Kidney (tissue), 14 donors: ENCODE results near the gene ANKRD44. TPM values are rescaled to one million over a fixed set of nuclear protein-coding genes. Genes with fewer than 3 reads are reported as not detected.

Experiments
- DNase-seq, 5 donors: peaks; one replicate each; pipeline ENCODE4 v3.0.0-alpha.2; 2013 to 2020
- FAIRE-seq: peaks from 2 replicates; lab custom pipeline; 2012; peaks lifted over from hg19 to GRCh38; lab: Jason Lieb, UNC
- H3K27ac ChIP-seq, 2 donors: one replicate each; pipeline ENCODE4 v1.7.0; 2013; ENCODE audit warnings: low read depth in 2 of 2, low read length in 2 of 2, inconsistent platforms in 1 of 2
- H3K27me3 ChIP-seq: one replicate; pipeline ENCODE4 v1.7.1; 2013; ENCODE audit warnings: low read length, inconsistent platforms; ENCODE audit not compliant: control insufficient read depth, insufficient read depth
- H3K36me3 ChIP-seq, 3 donors: one replicate each; pipeline versions ENCODE4 v1.7.0 to v1.7.1; 2013; ENCODE audit warnings: low read length in 3 of 3, control low read depth in 1 of 3, inconsistent platforms in 1 of 3; ENCODE audit not compliant: insufficient read depth in 3 of 3, control insufficient read depth in 2 of 3
- H3K4me1 ChIP-seq, 3 donors: one replicate each; pipeline versions ENCODE4 v1.7.0 to v1.7.1; 2013; ENCODE audit warnings: low read length in 3 of 3, inconsistent platforms in 1 of 3, low read depth in 1 of 3; ENCODE audit not compliant: control insufficient read depth in 2 of 3, insufficient read depth in 2 of 3
- H3K4me3 ChIP-seq, 3 donors: one replicate each; pipeline versions ENCODE4 v1.7.0 to v1.8.1; 2013; ENCODE audit warnings: low read length in 3 of 3, control low read depth in 1 of 3, inconsistent platforms in 1 of 3
- H3K9ac ChIP-seq, 3 donors: one replicate each; pipeline versions ENCODE4 v1.7.0 to v1.7.1; 2013; ENCODE audit warnings: low read length in 3 of 3, control low read depth in 1 of 3, inconsistent platforms in 1 of 3
- H3K9me3 ChIP-seq, 3 donors: one replicate each; pipeline versions ENCODE4 v1.7.0 to v1.7.1; 2013; ENCODE audit warnings: low read length in 3 of 3, control low read depth in 1 of 3, inconsistent platforms in 1 of 3; ENCODE audit not compliant: control insufficient read depth in 2 of 3, insufficient read depth in 1 of 3
- intact Hi-C: fragments of 100-400 bp; cut with DNase I; formaldehyde crosslinking; loops from one replicate; pipeline ENCODE4 v1.11.1; 2022
- polyA plus RNA-seq: library from polyadenylated mRNA; stranded (reverse); fragments of 350-450 nt; fragmentation: Illumina TruSeq; extraction: RNeasy Lipid Tissue Mini Kit (QIAGEN cat#74804); gene quantifications from one replicate; pipeline ENCODE4 v1.2.3, GENCODE V29; 2014; ENCODE audit warnings: low read depth, low replicate concordance; ENCODE audit not compliant: insufficient read depth
- total RNA-seq: library from RNA; stranded (reverse); fragmentation: NEBNext Ultra II Directional; extraction: Animal tissue kit (Norgen Biotek cat#: 25700); gene quantifications from one replicate; pipeline ENCODE4 v1.2.1, GENCODE V29; 2021
- TF ChIP-seq, protein P1 (sequence below): IDR thresholded peaks from 3 replicates; pipeline ENCODE4 v1.5.1; 2012; ENCODE audit warnings: mild to moderate bottlenecking, moderate library complexity, borderline replicate concordance; ENCODE audit not compliant: insufficient read depth; ENCODE audit errors: extremely low read depth
- donor health status: control.
- donor health status: control.
- donor health status: control.
- donor health status: control.
- donor health status: control.
- donor health status: DM: yes; HTN: yes; CAD: no.
- donor health status: Normal renal cell carcinoma (clear cell type).

ANKRD44 gene
- total and polyA plus RNA-seq, 2 donors from 2014 or later = 2.2 to 39.2 TPM

DNA sequence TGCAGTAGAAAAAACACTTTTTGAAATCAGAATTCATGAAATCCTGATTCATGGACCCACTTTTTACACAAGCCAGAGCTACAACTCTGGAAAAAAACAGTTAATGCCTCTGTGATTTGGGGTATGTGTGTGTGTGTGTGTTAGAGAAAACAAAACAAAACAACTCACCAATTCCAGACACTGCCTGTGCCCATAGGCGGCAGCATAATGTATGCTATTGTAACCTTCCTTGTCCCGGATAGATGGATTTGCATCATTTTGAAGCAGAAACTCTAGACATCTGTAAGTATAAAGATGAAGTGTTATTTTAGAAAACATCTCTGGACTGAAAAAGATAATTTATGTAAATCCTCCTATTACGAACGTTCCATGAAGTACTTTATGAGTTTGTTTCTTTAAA is 232.0 kb downstream of the ANKRD44 start:
- FAIRE-seq (no peak), DNase-seq (no peak)
- Histone ChIP-seq H3K4me1 (no peaks in the 10 kb centered on the region), H3K27me3 (no peaks in the 10 kb centered on the region), H3K4me3 (no peak overlapping the region), H3K36me3 (peaks cover 0 to 5% (median 3%) of the 10 kb centered on the region in 3 donors), H3K9me3 (no peaks in the 10 kb centered on the region), H3K9ac (no peak overlapping the region), H3K27ac (no peak overlapping the region)
- TF ChIP-seq, protein P1, sequence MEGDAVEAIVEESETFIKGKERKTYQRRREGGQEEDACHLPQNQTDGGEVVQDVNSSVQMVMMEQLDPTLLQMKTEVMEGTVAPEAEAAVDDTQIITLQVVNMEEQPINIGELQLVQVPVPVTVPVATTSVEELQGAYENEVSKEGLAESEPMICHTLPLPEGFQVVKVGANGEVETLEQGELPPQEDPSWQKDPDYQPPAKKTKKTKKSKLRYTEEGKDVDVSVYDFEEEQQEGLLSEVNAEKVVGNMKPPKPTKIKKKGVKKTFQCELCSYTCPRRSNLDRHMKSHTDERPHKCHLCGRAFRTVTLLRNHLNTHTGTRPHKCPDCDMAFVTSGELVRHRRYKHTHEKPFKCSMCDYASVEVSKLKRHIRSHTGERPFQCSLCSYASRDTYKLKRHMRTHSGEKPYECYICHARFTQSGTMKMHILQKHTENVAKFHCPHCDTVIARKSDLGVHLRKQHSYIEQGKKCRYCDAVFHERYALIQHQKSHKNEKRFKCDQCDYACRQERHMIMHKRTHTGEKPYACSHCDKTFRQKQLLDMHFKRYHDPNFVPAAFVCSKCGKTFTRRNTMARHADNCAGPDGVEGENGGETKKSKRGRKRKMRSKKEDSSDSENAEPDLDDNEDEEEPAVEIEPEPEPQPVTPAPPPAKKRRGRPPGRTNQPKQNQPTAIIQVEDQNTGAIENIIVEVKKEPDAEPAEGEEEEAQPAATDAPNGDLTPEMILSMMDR = no peak
- intact Hi-C loops = no loop called here

DNA sequence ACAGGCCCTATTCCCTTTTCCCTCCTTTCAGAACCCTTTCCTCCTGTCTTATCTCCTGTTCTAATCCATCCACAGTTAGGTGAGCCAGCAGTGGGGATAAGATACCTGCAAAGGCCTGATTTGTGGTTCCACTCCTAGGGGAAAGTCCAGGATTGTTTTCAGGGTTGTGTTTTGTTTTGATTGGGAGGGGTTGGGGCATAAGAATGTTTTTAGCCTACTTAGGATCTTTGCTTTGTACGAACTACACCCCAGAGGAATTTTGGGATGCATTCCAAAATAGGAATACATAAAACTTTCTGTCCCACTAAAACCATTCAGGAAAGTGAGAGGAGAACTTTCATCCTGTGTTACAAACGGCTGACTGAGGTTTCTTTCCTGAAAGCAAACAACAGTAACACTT is 233.2 kb downstream of the ANKRD44 start:
- Histone ChIP-seq H3K27me3 (no peaks in the 10 kb centered on the region), H3K9ac (no peak overlapping the region), H3K9me3 (no peaks in the 10 kb centered on the region), H3K27ac (no peak overlapping the region), H3K4me1 (no peaks in the 10 kb centered on the region), H3K4me3 (no peak overlapping the region), H3K36me3 (peaks cover 0 to 5% (median 0%) of the 10 kb centered on the region in 3 donors)
- FAIRE-seq (no peak), DNase-seq (peak in 1 of 5 donors; percentile 51)
- TF ChIP-seq, protein P1 = no peak
- intact Hi-C loops = no loop called here

GRCh38 chr2:197076652-197077051 is 233.9 kb downstream of the ANKRD44 start:
- Histone ChIP-seq H3K9ac (no peak overlapping the region), H3K9me3 (no peaks in the 10 kb centered on the region), H3K27me3 (no peaks in the 10 kb centered on the region), H3K4me3 (no peak overlapping the region), H3K27ac (no peak overlapping the region), H3K4me1 (no peaks in the 10 kb centered on the region), H3K36me3 (peaks cover 0 to 5% (median 0%) of the 10 kb centered on the region in 3 donors)
- TF ChIP-seq, protein P1 = no peak
- FAIRE-seq (no peak), DNase-seq (no peak)
- intact Hi-C loops = no loop called here

GRCh38 chr2:197075754-197076337 is 234.7 kb downstream of the ANKRD44 start:
- TF ChIP-seq, protein P1 = peak; percentile 17
- Histone ChIP-seq H3K27ac (no peak overlapping the region), H3K9me3 (no peaks in the 10 kb centered on the region), H3K27me3 (no peaks in the 10 kb centered on the region), H3K4me3 (no peak overlapping the region), H3K36me3 (peaks cover 0 to 3% (median 0%) of the 10 kb centered on the region in 3 donors), H3K4me1 (no peaks in the 10 kb centered on the region), H3K9ac (no peak overlapping the region)
- intact Hi-C loops = no loop called here
- DNase-seq (no peak), FAIRE-seq (no peak)
